ENCODE results near the gene IGFBP7.

The IGFBP7 gene

DNA sequence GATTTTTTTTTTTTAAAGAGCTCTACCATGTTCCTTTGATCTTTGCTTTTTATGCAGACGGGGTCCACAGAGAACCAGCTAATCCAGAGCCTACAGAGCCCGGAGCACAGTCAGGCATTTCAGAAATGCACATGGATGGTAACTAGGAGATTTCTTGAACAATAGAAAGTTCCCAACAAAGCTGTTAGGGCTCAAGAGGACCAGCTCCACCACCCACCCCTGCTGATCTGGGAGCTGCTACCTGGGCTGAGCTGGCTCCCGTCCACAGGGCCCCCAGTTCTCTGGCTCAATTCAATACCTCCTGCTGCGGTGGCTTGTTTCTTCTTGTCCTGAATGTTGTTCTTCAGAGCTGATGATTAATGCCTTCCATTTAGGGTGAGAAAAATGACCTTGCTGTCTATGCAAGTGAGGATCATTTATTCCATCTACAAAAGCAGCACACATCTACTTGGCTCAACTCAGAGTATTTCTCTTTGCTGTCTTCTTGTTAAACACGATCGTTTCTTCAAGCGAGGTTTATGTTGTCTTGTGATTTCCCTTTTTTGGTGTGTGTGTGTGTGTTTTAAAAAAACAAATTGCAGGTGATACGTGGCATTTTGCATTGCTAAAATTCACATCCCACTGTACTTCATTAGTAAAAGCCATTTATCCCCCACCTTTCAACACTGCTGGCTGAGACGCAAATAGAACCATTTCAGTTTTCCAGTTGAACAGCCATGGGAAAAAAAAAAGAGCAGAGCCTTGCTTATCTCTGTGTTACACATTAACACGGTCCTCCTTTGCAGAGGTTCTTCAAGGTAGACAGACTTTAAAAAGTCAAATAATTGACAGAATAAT is 31.3 kb downstream of the IGFBP7 start:
- Histone ChIP-seq H3K4me1 (peaks cover 0 to 99% (median 61%) of the 10 kb centered on the region in 4 donors), H3K27ac (peak overlapping the region; percentile 67 to 87), H3K4me3 (peak overlapping the region in 1 of 2 donors; percentile 17), H3K27me3 (no peaks in the 10 kb centered on the region), H3K36me3 (no peaks in the 10 kb centered on the region), H3K9me3 (no peaks in the 10 kb centered on the region)
- intact Hi-C loops (cut with DNase I; ENCODE audit: low total_unique reads): no loop called here
- TF ChIP-seq CTCF (IDR thresholded peaks at IDR 0.05): no peak
- no peak for DNase-seq

- no peak for TF ChIP-seq CTCF (IDR thresholded peaks at IDR 0.05)
- Histone ChIP-seq H3K4me3 (no peak overlapping the region), H3K4me1 (peaks cover 0 to 99% (median 58%) of the 10 kb centered on the region in 4 donors), H3K9me3 (no peaks in the 10 kb centered on the region), H3K27ac (peak overlapping the region; percentile 67 to 87), H3K36me3 (no peaks in the 10 kb centered on the region), H3K27me3 (no peaks in the 10 kb centered on the region)
- intact Hi-C loops (cut with DNase I; ENCODE audit: low total_unique reads): no loop called here
- DNase-seq: no peak
These were observed 32.4 kb downstream of the IGFBP7 start for GRCh38 chr4:57077550-57078343.

- intact Hi-C loops (cut with DNase I; ENCODE audit: low total_unique reads): no loop called here
- Histone ChIP-seq H3K27me3 (no peaks in the 10 kb centered on the region), H3K4me1 (peaks cover 0 to 99% (median 61%) of the 10 kb centered on the region in 4 donors), H3K27ac (peak overlapping the region; percentile 67 to 87), H3K9me3 (no peaks in the 10 kb centered on the region), H3K4me3 (no peak overlapping the region), H3K36me3 (no peaks in the 10 kb centered on the region)
- no peak for TF ChIP-seq CTCF (IDR thresholded peaks at IDR 0.05)
- no peak for DNase-seq
These were observed 33.5 kb downstream of the IGFBP7 start for GRCh38 chr4:57076646-57077045.

DNA sequence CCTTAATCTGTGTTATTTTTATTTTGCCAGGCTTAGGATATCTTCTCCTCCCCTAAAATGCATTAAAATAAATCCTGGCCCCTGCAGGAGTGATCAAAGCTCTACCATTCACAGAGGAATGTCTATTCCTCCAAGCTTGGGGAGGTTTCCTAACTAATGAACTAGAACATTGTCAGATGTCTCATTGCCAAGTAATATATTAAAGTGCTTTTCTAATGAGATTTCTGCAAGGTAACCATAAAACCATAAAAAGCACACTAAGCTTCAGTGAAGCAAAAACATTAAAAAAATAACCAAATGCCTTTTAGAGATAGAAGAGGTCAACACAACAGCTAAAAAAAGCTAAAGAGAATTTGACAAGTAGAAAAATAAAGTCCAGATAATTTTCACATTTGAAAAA is 34.8 kb downstream of the IGFBP7 start:
- peaks cover 0 to 99% (median 65%) of the 10 kb centered on the region in 4 donors for H3K4me1 ChIP-seq
- peak overlapping the region; percentile 67 to 87 for H3K27ac ChIP-seq

GRCh38 chr4:57074744-57075143 is 35.4 kb downstream of the IGFBP7 start:
- Histone ChIP-seq H3K9me3 (no peaks in the 10 kb centered on the region), H3K36me3 (no peaks in the 10 kb centered on the region), H3K27ac (peak overlapping the region; percentile 67 to 87), H3K27me3 (no peaks in the 10 kb centered on the region), H3K4me3 (no peak overlapping the region), H3K4me1 (peaks cover 0 to 99% (median 65%) of the 10 kb centered on the region in 4 donors)
- intact Hi-C loops (cut with DNase I; ENCODE audit: low total_unique reads): no loop called here
- DNase-seq: no peak
- TF ChIP-seq CTCF (IDR thresholded peaks at IDR 0.05): no peak

More for the DNA sequence above, 34.8 kb downstream of the IGFBP7 start:
- Histone ChIP-seq H3K27me3 (no peaks in the 10 kb centered on the region), H3K9me3 (no peaks in the 10 kb centered on the region), H3K4me3 (no peak overlapping the region), H3K36me3 (no peaks in the 10 kb centered on the region)
- TF ChIP-seq CTCF (IDR thresholded peaks at IDR 0.05): no peak
- DNase-seq: no peak
- intact Hi-C loops (cut with DNase I; ENCODE audit: low total_unique reads): no loop called here
